Suppressor macrophage (primary cell): ENCODE data around the gene ITPR2.

Experiments used
- DNase-seq, 4 experiments: peaks; one replicate each; pipeline ENCODE4 v3.0.0-alpha.2; 2020 to 2022

The ITPR2 gene

DNA sequence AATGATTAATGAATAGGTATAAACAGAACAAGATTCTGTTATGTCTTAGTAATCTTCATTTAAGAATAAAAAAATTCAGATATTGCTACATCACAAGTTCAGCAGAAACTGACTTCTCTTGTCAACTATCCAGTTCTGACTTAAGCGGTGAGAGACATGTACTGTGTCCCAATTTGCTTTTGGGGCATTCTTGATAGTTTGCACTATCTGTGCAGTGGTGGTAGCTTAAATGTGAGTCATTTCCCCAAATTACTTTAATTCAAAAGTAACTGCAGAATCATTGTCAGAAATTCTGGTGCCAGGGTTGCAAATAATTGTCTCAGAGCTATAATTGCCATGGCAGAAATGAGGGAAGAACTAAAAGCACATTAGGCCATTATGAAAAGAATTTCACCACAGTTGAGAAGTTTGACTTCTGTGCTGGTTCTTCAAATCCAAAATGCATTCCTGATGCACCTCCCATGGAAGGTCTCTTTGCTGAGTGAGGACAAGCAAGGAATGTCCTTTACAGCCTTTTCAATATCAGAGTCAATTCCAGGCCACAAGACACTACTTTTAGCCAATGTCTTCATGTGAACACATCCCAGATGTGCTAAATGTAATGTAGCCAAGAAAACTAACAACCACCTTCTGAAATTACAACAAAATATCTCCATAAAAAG is 332.9 kb downstream of the ITPR2 start:
- DNase-seq, result no peak

DNA sequence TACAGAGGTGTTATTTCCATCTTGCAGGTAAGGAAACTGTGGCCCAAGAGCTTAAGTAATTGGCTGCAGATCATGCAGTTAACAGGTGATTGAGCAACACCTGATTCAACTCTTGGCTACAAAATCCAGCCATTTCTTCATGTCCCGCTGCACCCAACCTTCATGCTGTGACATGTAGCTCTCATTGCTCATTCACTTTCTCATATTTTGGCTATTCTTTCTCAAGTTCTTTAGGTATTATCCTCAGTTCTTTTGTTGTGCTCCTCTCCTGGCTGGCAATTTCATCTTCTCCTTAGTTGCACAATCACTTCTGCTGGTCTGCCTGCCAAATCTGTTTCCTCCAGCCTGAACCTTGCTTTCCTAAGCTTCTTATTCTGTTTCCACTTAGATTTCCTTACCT is 336.8 kb downstream of the ITPR2 start:
- DNase-seq, result no peak

- no peak for DNase-seq
These were observed 339.3 kb downstream of the ITPR2 start for GRCh38 chr12:26493656-26494055.

GRCh38 chr12:26492406-26492805 is 340.6 kb downstream of the ITPR2 start:
- DNase-seq, result no peak

GRCh38 chr12:26489908-26490307 is 343.1 kb downstream of the ITPR2 start:
- DNase-seq, result no peak

GRCh38 chr12:26488351-26488750 is 344.6 kb downstream of the ITPR2 start:
- no peak for DNase-seq

- peak; percentile 72 to 93 (median 85) for DNase-seq
These were observed 359.7 kb downstream of the ITPR2 start for GRCh38 chr12:26473291-26473690.

DNA sequence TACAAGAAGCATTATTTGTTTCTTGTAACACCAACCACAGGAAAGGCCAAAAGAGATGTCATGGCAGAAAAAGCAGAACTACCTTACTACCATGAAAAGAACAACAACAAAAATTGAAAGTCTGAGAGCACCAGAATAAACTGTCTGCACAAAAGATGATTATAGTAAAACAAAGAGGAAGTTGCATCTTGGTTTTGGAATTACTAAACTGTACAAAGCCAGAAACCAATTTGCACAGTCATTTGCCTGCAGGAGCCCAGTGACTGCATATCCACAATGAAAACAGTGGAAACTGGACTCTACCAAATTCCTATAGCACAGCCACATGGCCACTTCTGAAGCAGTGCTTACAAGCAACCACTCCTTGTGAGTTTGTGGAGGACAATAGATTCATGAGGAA is 361.4 kb downstream of the ITPR2 start:
- DNase-seq, result peak; percentile 75 to 93 (median 82)

GRCh38 chr12:26469421-26470180 is 363.4 kb downstream of the ITPR2 start:
- DNase-seq, result peak in 3 of 4 experiments; percentile 10 to 38 (median 10)

DNA sequence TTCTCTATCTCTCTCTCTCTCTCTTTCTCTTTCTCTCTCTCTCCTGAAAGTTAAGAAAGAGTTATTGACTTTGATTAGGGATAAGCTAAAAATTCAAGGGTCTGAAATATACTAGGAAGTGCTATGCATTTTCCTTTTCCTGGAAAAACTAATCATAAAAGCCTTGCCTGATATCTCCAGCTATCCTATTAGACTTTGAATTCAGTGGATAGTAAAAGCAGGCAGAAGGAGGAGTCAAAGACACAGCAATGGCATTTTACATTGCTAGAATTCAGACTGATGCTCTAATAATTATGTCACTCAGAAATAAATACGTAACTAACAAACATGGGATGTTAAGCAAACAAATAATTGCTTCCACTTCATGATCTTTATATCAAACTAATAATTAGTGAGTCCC is 365.6 kb downstream of the ITPR2 start:
- DNase-seq, result no peak

- no peak for DNase-seq
These were observed 366.3 kb downstream of the ITPR2 start for GRCh38 chr12:26466726-26467125.

DNA sequence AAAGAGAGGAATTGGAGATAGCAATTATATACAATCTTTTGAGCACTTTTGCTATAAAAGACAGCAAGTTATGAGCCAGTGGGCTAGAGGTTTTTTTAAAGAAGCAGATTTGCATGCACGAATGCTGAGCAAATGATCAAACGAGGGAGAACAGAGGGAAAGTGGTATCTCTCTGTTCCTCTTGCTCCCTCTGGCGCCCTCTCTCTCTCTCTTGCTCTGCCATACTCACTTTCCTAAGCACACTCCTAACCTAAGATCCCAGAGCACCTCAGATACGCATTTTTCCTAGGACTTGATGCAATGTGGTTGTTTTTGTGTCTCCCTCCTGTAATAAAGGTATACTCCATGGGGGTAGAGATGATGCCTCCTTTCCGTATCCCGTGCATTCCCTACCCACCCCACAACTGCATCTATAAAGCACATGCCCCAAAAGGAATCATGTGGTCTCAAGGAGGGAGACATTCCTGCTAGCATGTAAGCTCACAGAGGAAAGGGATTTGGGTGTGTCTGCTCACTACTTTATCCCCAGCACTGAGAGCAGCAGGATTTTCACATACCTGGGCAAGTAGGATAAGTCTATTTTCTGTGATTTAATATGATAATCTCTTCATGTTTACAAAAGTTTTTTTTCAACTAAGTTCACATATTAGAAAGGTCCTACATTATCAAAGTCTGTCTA is 367.4 kb downstream of the ITPR2 start:
- DNase-seq, result no peak

- DNase-seq, result no peak
These were observed 371.2 kb downstream of the ITPR2 start for GRCh38 chr12:26461776-26462175.

DNA sequence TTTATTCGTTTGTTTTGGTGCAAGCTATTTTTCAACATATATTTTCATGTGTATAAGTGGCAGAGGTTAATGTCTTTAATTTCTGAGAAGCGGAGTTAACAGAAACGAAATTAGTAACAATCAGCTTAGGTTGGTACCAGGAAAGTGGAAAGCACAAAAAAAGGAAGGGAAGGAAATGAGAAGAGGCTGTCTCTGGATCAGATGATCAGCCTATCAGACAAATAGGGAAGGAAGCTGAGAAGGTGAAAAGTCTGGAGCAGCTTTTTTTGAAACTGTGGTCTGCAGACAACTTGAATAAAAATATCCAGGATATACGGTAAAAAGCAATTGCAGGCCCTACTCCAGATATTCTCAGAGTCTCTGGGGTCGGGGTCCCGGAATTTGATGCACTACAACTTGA is 372.6 kb downstream of the ITPR2 start:
- DNase-seq, result peak in 3 of 4 experiments; percentile 20 to 48 (median 24)

DNA sequence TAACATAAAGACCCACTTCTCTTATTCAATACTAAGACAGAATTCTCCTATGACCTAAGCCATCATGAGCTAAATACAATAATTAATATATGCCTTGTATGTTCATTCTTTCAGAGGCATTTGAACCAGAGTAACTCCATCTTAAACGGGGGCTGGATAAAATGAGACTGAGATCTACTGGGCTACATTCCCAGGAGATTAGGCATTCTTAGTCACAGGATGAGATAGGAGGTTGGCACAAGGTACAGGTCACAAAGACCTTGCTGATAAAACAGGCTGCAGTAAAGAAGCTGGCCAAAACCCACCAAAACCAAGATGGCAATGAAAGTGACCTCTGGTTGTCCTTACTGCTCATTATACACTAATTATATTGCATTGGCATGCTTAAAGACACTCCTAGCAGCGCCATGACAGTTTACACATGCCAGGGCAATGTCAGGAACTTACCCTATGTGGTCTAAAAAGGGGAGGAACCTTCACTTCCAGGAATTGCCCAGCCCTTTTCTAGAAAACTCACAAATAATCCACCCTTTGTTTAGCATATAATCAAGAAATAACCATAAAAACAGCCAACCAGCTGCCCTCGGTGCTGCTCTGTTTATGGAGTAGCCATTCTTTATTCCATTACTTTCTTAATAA is 376.9 kb downstream of the ITPR2 start:
- DNase-seq, result no peak

- DNase-seq, result no peak
These were observed 379.7 kb downstream of the ITPR2 start for GRCh38 chr12:26453246-26453645.

DNA sequence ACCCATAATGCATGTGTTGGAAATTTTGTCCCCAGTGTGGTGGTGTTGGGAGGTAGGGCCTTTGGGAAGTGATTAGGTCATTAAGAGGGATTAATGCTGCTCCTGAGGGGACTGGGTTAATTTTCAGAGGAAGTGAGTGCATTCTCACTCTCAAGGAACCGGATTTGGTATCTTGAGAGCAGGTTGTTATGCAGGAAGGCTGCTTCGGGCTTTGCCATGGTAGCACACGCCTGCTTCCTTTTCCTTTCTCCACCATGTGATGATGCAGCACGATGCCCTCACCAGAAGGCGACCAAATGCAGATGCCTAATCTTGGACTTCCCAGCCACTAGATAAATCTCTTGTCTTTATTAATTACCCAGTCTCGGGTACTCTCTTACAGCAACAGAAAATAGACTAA is 380.5 kb downstream of the ITPR2 start:
- peak in 3 of 4 experiments; percentile 5 to 13 (median 9) for DNase-seq

DNA sequence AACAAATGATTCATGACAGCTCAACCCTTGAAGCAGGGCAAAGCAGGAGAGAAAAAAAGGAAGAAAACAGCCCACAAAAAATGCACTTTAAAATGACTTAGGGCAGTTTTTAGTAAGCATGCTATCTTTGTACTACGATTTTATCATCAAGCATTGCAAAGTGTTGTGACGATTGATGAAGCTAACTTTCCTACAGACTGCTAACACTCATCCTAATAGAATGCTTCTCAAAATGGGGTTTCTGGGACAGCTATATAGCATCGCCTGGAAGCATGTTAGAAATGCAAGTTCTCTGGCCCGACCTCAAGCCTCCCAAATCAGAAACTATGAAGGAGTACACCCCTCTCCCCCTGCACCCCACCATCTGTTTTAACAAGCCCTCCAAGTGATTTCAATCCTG is 381.2 kb downstream of the ITPR2 start:
- DNase-seq, result no peak

GRCh38 chr12:26445909-26446308 is 387.1 kb downstream of the ITPR2 start:
- DNase-seq, result no peak

DNA sequence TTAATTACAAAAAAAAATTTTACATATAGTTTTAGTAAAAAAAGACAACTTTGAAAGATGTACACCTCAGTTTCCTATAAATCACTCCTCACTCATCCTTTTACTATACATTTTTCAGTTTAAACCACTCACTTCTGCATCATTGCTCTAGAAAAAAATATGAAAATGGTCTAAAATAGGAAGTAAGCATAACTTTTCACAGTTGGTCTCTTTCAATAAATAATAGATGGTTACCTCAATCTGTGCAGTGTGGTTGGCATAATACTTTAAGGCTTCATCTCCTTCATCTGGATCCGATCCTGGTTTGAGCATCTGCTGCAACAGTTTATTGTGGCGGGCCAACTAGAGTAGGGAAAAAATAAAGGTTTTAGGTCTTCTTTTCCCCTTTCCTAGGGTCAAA is 389.7 kb downstream of the ITPR2 start:
- DNase-seq, result no peak

GRCh38 chr12:26441434-26441833 is 391.6 kb downstream of the ITPR2 start:
- DNase-seq, result no peak

GRCh38 chr12:26435069-26435404 is 398.0 kb downstream of the ITPR2 start:
- DNase-seq, result no peak
